Transverse colon (tissue), 4 donors: ENCODE measurements around the gene EEFSEC. TPM values are rescaled to one million over a fixed set of nuclear protein-coding genes. Genes with fewer than 3 reads are reported as not detected.

ENCODE experiments used
- DNase-seq: peaks from one replicate; pipeline ENCODE4 v3.0.0-alpha.2; 2019
- H3K27ac ChIP-seq, 4 donors: fragments of 200-600 bp; sonication (generic); 2 replicates each; pipeline ENCODE4 v1.5.1; 2016 to 2018; ENCODE audit warnings: inconsistent platforms in 4 of 4
- H3K27me3 ChIP-seq: fragments of 200-600 bp; sonication (generic); 2 replicates; pipeline ENCODE4 v1.5.1; 2017; ENCODE audit warnings: inconsistent platforms
- H3K36me3 ChIP-seq, 4 donors: fragments of 200-600 bp; sonication (generic); 2 replicates each; pipeline ENCODE4 v1.5.1; 2017 to 2019; ENCODE audit warnings: inconsistent platforms in 4 of 4
- H3K4me1 ChIP-seq, 4 donors: fragments of 200-600 bp; sonication (generic); 2 replicates each; pipeline ENCODE4 v1.5.1; 2017 to 2020; ENCODE audit warnings: inconsistent platforms in 4 of 4
- H3K4me3 ChIP-seq, 4 donors: fragments of 200-600 bp; sonication (generic); 1 replicate in 1 of 4; 2 replicates in 3 of 4; pipeline versions ENCODE4 v1.5.1 to v1.6.1; 2017 to 2019; ENCODE audit warnings: inconsistent platforms in 4 of 4
- H3K9me3 ChIP-seq, 2 donors: fragments of 200-600 bp; sonication (generic); 2 replicates each; pipeline ENCODE4 v1.5.1; 2017 to 2019; ENCODE audit warnings: inconsistent platforms in 2 of 2
- CTCF ChIP-seq, 5 experiments: fragments of 200-600 bp in 3 of 5; fragments of 450-650 bp in 2 of 5; sonication (generic) in 3 of 5; IDR thresholded peaks; 1 replicate in 2 of 5; 2 replicates in 3 of 5; pipeline ENCODE4 v1.5.1; 2016 to 2017; ENCODE audit warnings: antibody characterized with exemption in 5 of 5, inconsistent platforms in 3 of 5, mild to moderate bottlenecking in 2 of 5, moderate library complexity in 1 of 5
- EP300 ChIP-seq: sonication (generic); formaldehyde crosslinking; IDR thresholded peaks from one replicate; pipeline ENCODE4 v1.6.1; 2017; ENCODE audit warnings: antibody characterized with exemption, low read depth
- POLR2A ChIP-seq: fragments of 450-650 bp; IDR thresholded peaks from one replicate; pipeline ENCODE4 v1.6.1; 2016; ENCODE audit warnings: antibody characterized with exemption, mild to moderate bottlenecking, moderate library complexity
- POLR2AphosphoS5 ChIP-seq, 3 donors: sonication (generic); formaldehyde crosslinking; IDR thresholded peaks; one replicate each; pipeline ENCODE4 v1.6.1; 2016; ENCODE audit warnings: antibody characterized with exemption in 3 of 3
- WGBS, 2 donors: methylation state at CpG; one replicate each; pipeline ENCODE4 v1.1.5; 2018; ENCODE audit warnings: low coverage in 1 of 2; 5-methylcytosine and 5-hydroxymethylcytosine counted together
- in situ Hi-C, 4 donors: fragments of 200-750 bp; cut with MboI; loops; one replicate each; pipeline versions ENCODE4 v1.15.0 to v1.15.1; 2017; ENCODE audit warnings: low sequenced_read_pairs in 3 of 4, low pct_ligation_motif_present in 1 of 4, low pct_unique_long_range_greater_than_20kb in 1 of 4
- intact Hi-C: fragments of 100-400 bp; cut with DNase I; formaldehyde crosslinking; loops from one replicate; pipeline ENCODE4 v1.15.1; 2023; ENCODE audit warnings: low total_unique reads
- total RNA-seq, 4 donors: library from RNA; depleted of rRNA; stranded (reverse); fragments of >200 nt; gene quantifications; one replicate each; pipeline ENCODE4 v1.1.0, GENCODE V29; 2016

The EEFSEC gene
- total RNA-seq, 4 donors from 2014 or later = 10.3 to 16.8 (median 14.2) TPM

- in situ Hi-C loops (no loop called here), intact Hi-C loops (no loop called here)
- no peak overlapping the region for H3K4me3 ChIP-seq
- 88 to 95% methylated on average over 1 to 3 of the region's 3 CpGs for WGBS, 2 donors
- no peak for TF ChIP-seq EP300
- no peak overlapping the region for H3K27ac ChIP-seq
- no peaks in the 10 kb centered on the region for H3K36me3 ChIP-seq
- H3K27me3 ChIP-seq = no peaks in the 10 kb centered on the region
- H3K4me1 ChIP-seq = peaks cover 0 to 3% (median 0%) of the 10 kb centered on the region in 4 donors
- peaks cover 12% of the 10 kb centered on the region in 2 donors for H3K9me3 ChIP-seq
- no peak for DNase-seq
Measured at GRCh38 chr3:128262457-128262856, 109.2 kb downstream of the EEFSEC start.

DNA sequence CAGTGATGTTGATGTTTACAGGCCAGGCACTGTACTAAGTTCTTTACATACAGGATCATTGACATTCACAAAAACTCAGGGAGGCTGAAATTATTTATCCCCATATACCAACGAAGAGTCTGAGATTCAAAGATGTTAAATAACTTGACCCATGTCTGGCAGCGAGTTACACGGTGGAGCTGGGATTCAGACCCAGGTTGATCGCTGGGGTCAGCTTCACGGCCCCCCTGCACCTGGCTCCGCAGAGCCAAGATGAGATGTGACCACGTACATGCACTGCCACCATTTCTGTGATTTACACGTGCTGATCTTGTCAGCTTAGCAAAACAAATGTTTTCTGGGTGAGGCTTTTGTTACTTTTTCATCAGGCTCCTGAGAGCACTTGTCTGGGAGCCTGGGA lies 109.8 kb downstream of the EEFSEC start:
- Histone ChIP-seq H3K4me1 (no peaks in the 10 kb centered on the region), H3K4me3 (no peak overlapping the region), H3K27me3 (no peaks in the 10 kb centered on the region), H3K9me3 (peaks cover 12% of the 10 kb centered on the region in 2 donors), H3K36me3 (no peaks in the 10 kb centered on the region), H3K27ac (no peak overlapping the region)
- TF ChIP-seq POLR2AphosphoS5 (IDR thresholded peaks at IDR 0.05) = no peak
- TF ChIP-seq POLR2A = no peak
- TF ChIP-seq EP300 = no peak
- no peak for TF ChIP-seq CTCF (IDR thresholded peaks at IDR 0.05)
- intact Hi-C loops (no loop called here), in situ Hi-C loops (no loop called here)
- DNase-seq = no peak
- WGBS, 2 donors = 71 to 86% methylated on average over 1 to 8 of the region's 8 CpGs

DNA sequence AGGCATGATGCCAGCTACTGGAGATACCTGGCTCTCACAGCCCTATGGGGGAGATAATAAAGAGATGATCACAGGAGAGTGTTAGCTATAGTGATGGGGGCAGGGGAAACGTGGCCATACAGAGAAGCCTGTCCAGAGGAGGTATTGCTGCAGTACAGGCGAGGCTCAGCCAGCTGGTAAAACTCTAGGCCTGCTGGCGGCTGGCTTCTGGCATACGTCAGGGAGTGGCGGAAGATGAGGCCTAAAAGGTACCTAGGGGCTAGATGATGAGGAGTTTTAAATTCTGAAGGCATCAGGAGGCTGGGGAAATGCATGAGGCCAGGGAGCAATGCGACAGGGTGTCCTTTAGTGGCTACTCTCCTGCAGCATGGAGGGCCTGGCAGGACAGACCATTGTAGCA lies 110.7 kb downstream of the EEFSEC start:
- in situ Hi-C loops = no loop called here
- intact Hi-C loops = no loop called here

GRCh38 chr3:128266453-128266852 lies 113.2 kb downstream of the EEFSEC start:
- WGBS, 2 donors = 43% methylated on average over 1 of the region's 1 CpG; no CpG with 5 or more reads in 1 of the 2 donors
- TF ChIP-seq POLR2AphosphoS5 (IDR thresholded peaks at IDR 0.05) (no peak), EP300 (no peak), CTCF (IDR thresholded peaks at IDR 0.05) (no peak), POLR2A (no peak)
- no peak overlapping the region for H3K4me3 ChIP-seq
- no peak for DNase-seq
- in situ Hi-C loops = no loop called here
- no peaks in the 10 kb centered on the region for H3K36me3 ChIP-seq
- intact Hi-C loops = no loop called here
- no peaks in the 10 kb centered on the region for H3K4me1 ChIP-seq
- H3K27me3 ChIP-seq = no peaks in the 10 kb centered on the region
- H3K27ac ChIP-seq = no peak overlapping the region
- no peaks in the 10 kb centered on the region for H3K9me3 ChIP-seq

More for the DNA sequence above, 110.7 kb downstream of the EEFSEC start:
- H3K9me3 ChIP-seq = peaks cover 12% of the 10 kb centered on the region in 2 donors
- DNase-seq = no peak
- no peaks in the 10 kb centered on the region for H3K36me3 ChIP-seq
- H3K27ac ChIP-seq = no peak overlapping the region
- no peak for TF ChIP-seq EP300
- H3K4me3 ChIP-seq = no peak overlapping the region
- H3K4me1 ChIP-seq = no peaks in the 10 kb centered on the region
- no peaks in the 10 kb centered on the region for H3K27me3 ChIP-seq
- 80 to 86% methylated on average over 1 to 6 of the region's 6 CpGs for WGBS, 2 donors

GRCh38 chr3:128267541-128267940 lies 114.3 kb downstream of the EEFSEC start:
- intact Hi-C loops (no loop called here), in situ Hi-C loops (no loop called here)
- H3K9me3 ChIP-seq = no peaks in the 10 kb centered on the region
- DNase-seq = no peak
- WGBS, 2 donors = 91 to 98% methylated on average over 3 to 4 of the region's 4 CpGs
- no peaks in the 10 kb centered on the region for H3K36me3 ChIP-seq
- H3K27ac ChIP-seq = no peak overlapping the region
- H3K4me3 ChIP-seq = no peak overlapping the region
- TF ChIP-seq CTCF (IDR thresholded peaks at IDR 0.05) = no peak
- TF ChIP-seq POLR2AphosphoS5 (IDR thresholded peaks at IDR 0.05) = no peak
- no peak for TF ChIP-seq EP300
- no peak for TF ChIP-seq POLR2A
- H3K27me3 ChIP-seq = no peaks in the 10 kb centered on the region
- no peaks in the 10 kb centered on the region for H3K4me1 ChIP-seq
